Neuronal stem cell (in vitro differentiated cells): ENCODE data around the gene C1orf198.

Source experiments
- DNase-seq: peaks from one replicate; pipeline ENCODE4 v3.0.0-alpha.2; 2013; ENCODE audit warnings: low spot score
- H2AFZ ChIP-seq: one replicate; pipeline ENCODE4 v1.6.1; 2013; ENCODE audit warnings: mild to moderate bottlenecking, low read length, inconsistent platforms
- H2AK5ac ChIP-seq: 2 replicates; pipeline ENCODE4 v1.6.1; 2013; ENCODE audit warnings: low read depth, mild to moderate bottlenecking, inconsistent platforms, low read length, moderate library complexity, mixed read lengths
- H2BK120ac ChIP-seq: 2 replicates; pipeline ENCODE4 v1.6.1; 2013; ENCODE audit warnings: low read depth, mild to moderate bottlenecking, inconsistent platforms, low read length, moderate library complexity, mixed read lengths
- H2BK12ac ChIP-seq: one replicate; pipeline ENCODE4 v1.6.1; 2013; ENCODE audit warnings: low read length, inconsistent platforms
- H2BK15ac ChIP-seq: 2 replicates; pipeline ENCODE4 v1.6.1; 2013; ENCODE audit warnings: mild to moderate bottlenecking, low read length, inconsistent platforms, mixed read lengths
- H2BK5ac ChIP-seq: one replicate; pipeline ENCODE4 v1.6.1; 2013; ENCODE audit warnings: inconsistent platforms, mild to moderate bottlenecking, low read length, moderate library complexity
- H3K14ac ChIP-seq: one replicate; pipeline ENCODE4 v1.6.1; 2013; ENCODE audit warnings: low read length, inconsistent platforms
- H3K18ac ChIP-seq: 2 replicates; pipeline ENCODE4 v1.6.1; 2013; ENCODE audit warnings: low read length, inconsistent platforms
- H3K23ac ChIP-seq: 2 replicates; pipeline ENCODE4 v1.6.1; 2013; ENCODE audit warnings: low read depth, mild to moderate bottlenecking, mixed read lengths, low read length, inconsistent platforms; ENCODE audit not compliant: poor library complexity
- H3K27ac ChIP-seq: replicated peaks from 3 replicates; pipeline ENCODE4 v1.5.1; 2013; ENCODE audit warnings: low read length, inconsistent platforms
- H3K27me3 ChIP-seq, 3 experiments: 2 replicates each; pipeline ENCODE4 v1.6.1; 2013; ENCODE audit warnings: low read length in 3 of 3, mild to moderate bottlenecking in 2 of 3, inconsistent platforms in 1 of 3, low read depth in 1 of 3, mixed read lengths in 1 of 3, moderate library complexity in 1 of 3; ENCODE audit not compliant: control insufficient read depth in 3 of 3, insufficient read depth in 3 of 3
- H3K36me3 ChIP-seq, 2 donors: replicated peaks in 1 of 2; 2 replicates each; pipeline ENCODE4 v1.6.1; 2013; ENCODE audit warnings: low read length in 2 of 2; ENCODE audit not compliant: control insufficient read depth in 2 of 2, insufficient read depth in 2 of 2
- H3K4ac ChIP-seq: 2 replicates; pipeline ENCODE4 v1.6.1; 2013; ENCODE audit warnings: inconsistent platforms, mild to moderate bottlenecking, low read length, moderate library complexity
- H3K4me1 ChIP-seq, 2 donors: 1 replicate in 1 of 2; 2 replicates in 1 of 2; pipeline ENCODE4 v1.6.1; 2013; ENCODE audit warnings: low read length in 2 of 2, low read depth in 1 of 2; ENCODE audit not compliant: control insufficient read depth in 2 of 2, insufficient read depth in 1 of 2
- H3K4me2 ChIP-seq: one replicate; pipeline ENCODE4 v1.6.1; 2013; ENCODE audit warnings: mild to moderate bottlenecking, low read length, inconsistent platforms; ENCODE audit not compliant: insufficient read depth, poor library complexity, severe bottlenecking
- H3K4me3 ChIP-seq, 2 donors: 2 replicates each; pipeline ENCODE4 v1.5.1; 2013; ENCODE audit warnings: low read length in 2 of 2, mild to moderate bottlenecking in 2 of 2, inconsistent platforms in 1 of 2, moderate library complexity in 1 of 2
- H3K79me1 ChIP-seq: one replicate; pipeline ENCODE4 v1.6.1; 2013; ENCODE audit warnings: low read depth, mild to moderate bottlenecking, inconsistent platforms, low read length, moderate library complexity
- H3K9ac ChIP-seq: one replicate; pipeline ENCODE4 v1.6.1; 2013; ENCODE audit warnings: mild to moderate bottlenecking, low read depth, low read length, inconsistent platforms; ENCODE audit not compliant: poor library complexity
- H3K9me3 ChIP-seq, 2 donors: replicated peaks in 1 of 2; 2 replicates each; pipeline versions ENCODE3 to v1.6.1; 2013; ENCODE audit warnings: low read length in 2 of 2, mild to moderate bottlenecking in 2 of 2, inconsistent platforms in 1 of 2, low read depth in 1 of 2, mixed read lengths in 1 of 2, moderate library complexity in 1 of 2; ENCODE audit not compliant: control insufficient read depth in 2 of 2, insufficient read depth in 1 of 2
- H4K8ac ChIP-seq: one replicate; pipeline ENCODE4 v1.6.1; 2013; ENCODE audit warnings: low read depth, mild to moderate bottlenecking, inconsistent platforms, low read length, moderate library complexity
- H4K91ac ChIP-seq: one replicate; pipeline ENCODE4 v1.6.1; 2013; ENCODE audit warnings: low read length, low read depth, mild to moderate bottlenecking, inconsistent platforms; ENCODE audit not compliant: poor library complexity
- WGBS, 2 donors: extraction: QIAGEN DNeasy Blood & Tissue Kit; methylation state at CpG; one replicate each; pipeline ENCODE4 v1.1.7; 2013; ENCODE audit warnings: missing lambda C conversion rate in 2 of 2, mixed read lengths in 1 of 2; ENCODE audit not compliant: insufficient read length in 2 of 2, insufficient replicate concordance in 1 of 2; ENCODE audit errors: extremely low coverage in 2 of 2; 5-methylcytosine and 5-hydroxymethylcytosine counted together

Gene C1orf198

GRCh38 chr1:230824551-230824918 lies 43.8 kb downstream of the C1orf198 start:
- Histone ChIP-seq H3K36me3 (no peaks in the 10 kb centered on the region), H3K18ac (no peak overlapping the region), H3K14ac (no peak overlapping the region), H4K91ac (no peak overlapping the region), H2AK5ac (no peak overlapping the region), H4K8ac (no peak overlapping the region), H2BK120ac (no peak overlapping the region), H2AFZ (no peak overlapping the region), H3K4me3 (no peak overlapping the region), H3K27ac (no peak overlapping the region), H2BK5ac (no peak overlapping the region), H3K23ac (no peak overlapping the region), H3K9ac (no peak overlapping the region), H3K4ac (no peak overlapping the region), H3K79me1 (no peaks in the 10 kb centered on the region), H3K9me3 (no peaks in the 10 kb centered on the region), H2BK15ac (no peak overlapping the region), H3K27me3 (no peaks in the 10 kb centered on the region), H2BK12ac (no peak overlapping the region), H3K4me2 (no peak overlapping the region), H3K4me1 (peaks cover 12 to 17% of the 10 kb centered on the region in 2 donors)
- no CpG with 5 or more reads among the region's 4 CpGs for WGBS, 2 donors
- DNase-seq: no peak

- Histone ChIP-seq H2AFZ (no peak overlapping the region), H4K8ac (no peak overlapping the region), H3K18ac (no peak overlapping the region), H2BK120ac (no peak overlapping the region), H3K4me1 (peaks cover 12 to 17% of the 10 kb centered on the region in 2 donors), H3K4me3 (no peak overlapping the region), H3K23ac (no peak overlapping the region), H2BK15ac (no peak overlapping the region), H3K79me1 (no peaks in the 10 kb centered on the region), H4K91ac (no peak overlapping the region), H3K36me3 (no peaks in the 10 kb centered on the region), H3K4ac (no peak overlapping the region), H2BK12ac (no peak overlapping the region), H3K9me3 (no peaks in the 10 kb centered on the region), H2AK5ac (no peak overlapping the region), H3K4me2 (no peak overlapping the region), H3K14ac (no peak overlapping the region), H3K27me3 (no peaks in the 10 kb centered on the region), H3K9ac (no peak overlapping the region), H3K27ac (no peak overlapping the region), H2BK5ac (no peak overlapping the region)
- WGBS, 2 donors: no CpG with 5 or more reads among the region's 3 CpGs
- DNase-seq: no peak
These were observed 44.4 kb downstream of the C1orf198 start for GRCh38 chr1:230823931-230824381.

GRCh38 chr1:230823426-230823825 lies 44.9 kb downstream of the C1orf198 start:
- H3K14ac ChIP-seq: no peak overlapping the region
- H3K4me3 ChIP-seq: no peak overlapping the region
- H2BK5ac ChIP-seq: no peak overlapping the region
- no peaks in the 10 kb centered on the region for H3K79me1 ChIP-seq
- no peak for DNase-seq
- H3K27me3 ChIP-seq: no peaks in the 10 kb centered on the region
- peaks cover 12 to 21% of the 10 kb centered on the region in 2 donors for H3K4me1 ChIP-seq
- no peaks in the 10 kb centered on the region for H3K9me3 ChIP-seq
- no peak overlapping the region for H2BK15ac ChIP-seq
- no peak overlapping the region for H3K18ac ChIP-seq
- no peak overlapping the region for H3K23ac ChIP-seq
- H2BK12ac ChIP-seq: no peak overlapping the region
- H2AK5ac ChIP-seq: no peak overlapping the region
- H3K9ac ChIP-seq: no peak overlapping the region
- H4K91ac ChIP-seq: no peak overlapping the region
- WGBS, 2 donors: no CpG with 5 or more reads among the region's 6 CpGs
- H3K4me2 ChIP-seq: no peak overlapping the region
- H3K36me3 ChIP-seq: no peaks in the 10 kb centered on the region
- no peak overlapping the region for H2BK120ac ChIP-seq
- no peak overlapping the region for H2AFZ ChIP-seq
- H3K4ac ChIP-seq: no peak overlapping the region
- no peak overlapping the region for H3K27ac ChIP-seq
- no peak overlapping the region for H4K8ac ChIP-seq

- Histone ChIP-seq H3K23ac (no peak overlapping the region), H2BK5ac (no peak overlapping the region), H3K79me1 (no peaks in the 10 kb centered on the region), H3K27ac (no peak overlapping the region), H4K8ac (no peak overlapping the region), H3K4me2 (no peak overlapping the region), H3K9me3 (no peaks in the 10 kb centered on the region), H2AK5ac (no peak overlapping the region), H2BK120ac (no peak overlapping the region), H2AFZ (no peak overlapping the region), H3K4me1 (peaks cover 3 to 14% of the 10 kb centered on the region in 2 donors), H3K36me3 (no peaks in the 10 kb centered on the region), H3K14ac (no peak overlapping the region), H3K4ac (no peak overlapping the region), H3K9ac (no peak overlapping the region), H3K27me3 (no peaks in the 10 kb centered on the region), H3K18ac (no peak overlapping the region), H2BK15ac (no peak overlapping the region), H4K91ac (no peak overlapping the region), H3K4me3 (no peak overlapping the region), H2BK12ac (no peak overlapping the region)
- DNase-seq: no peak
- WGBS, 2 donors: no CpG with 5 or more reads among the region's 13 CpGs
These were observed 46.2 kb downstream of the C1orf198 start for GRCh38 chr1:230822092-230822581.
